K562 (cell line): Measurements from ENCODE around the gene SAMD14. TPM values are rescaled to one million over a fixed set of nuclear protein-coding genes. Genes with fewer than 3 reads are reported as not detected.

Experiments
- ASH1L ChIP-seq: fragments of 450-650 bp; IDR thresholded peaks from 2 replicates; pipeline ENCODE4 v1.6.1; 2018; ENCODE audit warnings: borderline replicate concordance, mild to moderate bottlenecking, low read depth; ENCODE audit not compliant: partially characterized antibody
- ELK1 ChIP-seq: sonication (generic); formaldehyde crosslinking; IDR thresholded peaks from 2 replicates; pipeline ENCODE4 v1.8.1; 2022; ENCODE audit warnings: missing genetic modification reagents
- HNRNPK ChIP-seq: fragments of 200-400 bp; formaldehyde crosslinking; IDR thresholded peaks from one replicate; pipeline ENCODE4 v1.6.1; 2018; ENCODE audit warnings: mild to moderate bottlenecking, low read depth, low read length; ENCODE audit not compliant: poor library complexity, severe bottlenecking
- LCOR ChIP-seq: sonication (generic); formaldehyde crosslinking; IDR thresholded peaks from 2 replicates; pipeline ENCODE4 v1.8.0; 2022; ENCODE audit warnings: mild to moderate bottlenecking, missing genetic modification reagents
- TARDBP ChIP-seq: fragments of 450-650 bp; IDR thresholded peaks from 2 replicates; pipeline ENCODE4 v1.6.1; 2016
- USF2 ChIP-seq: sonication (generic); formaldehyde crosslinking; IDR thresholded peaks from 2 replicates; pipeline ENCODE4 v1.5.0; 2020; ENCODE audit warnings: missing genetic modification reagents
- ZBTB40 ChIP-seq, 2 experiments: fragments of 450-650 bp in 1 of 2; sonication (generic) in 1 of 2; formaldehyde crosslinking in 1 of 2; IDR thresholded peaks; 2 replicates each; pipeline versions ENCODE4 v1.7.1 to v1.9.0; 2016 to 2022; ENCODE audit warnings: inconsistent platforms in 1 of 2, mild to moderate bottlenecking in 1 of 2, missing genetic modification reagents in 1 of 2
- ZFP30 ChIP-seq: fragments of 250-450 bp; sonication (Bioruptor Pico); IDR thresholded peaks from 2 replicates; pipeline ENCODE4 v1.8.0; 2022; ENCODE audit warnings: moderate library complexity, mild to moderate bottlenecking, inconsistent platforms, borderline replicate concordance
- ZKSCAN1 ChIP-seq: fragments of 150-350 bp; IDR thresholded peaks from 2 replicates; pipeline ENCODE4 v1.6.1; 2016; ENCODE audit warnings: low read depth, low read length
- ZNF253 ChIP-seq: fragments of 250-450 bp; sonication (Bioruptor Pico); conservative IDR thresholded peaks from 2 replicates; pipeline ENCODE4 v1.6.1; 2021; ENCODE audit warnings: mild to moderate bottlenecking
- ZNF277 ChIP-seq: fragments of 250-450 bp; sonication (Bioruptor Pico); IDR thresholded peaks from 2 replicates; pipeline ENCODE4 v1.8.0; 2022; ENCODE audit warnings: inconsistent platforms, mild to moderate bottlenecking, moderate library complexity, borderline replicate concordance
- polyA plus RNA-seq, 8 experiments: library from polyadenylated mRNA; depleted of rRNA in 4 of 8; stranded (reverse) in 5 of 8; unstranded in 3 of 8; fragments of >200 nt; fragmentation: Nextera tagmentation in 2 of 8; fragmentation: Illumina TruSeq in 1 of 8; extraction: Ambion mirVana in 2 of 8; extraction: Trizol in 1 of 8; gene quantifications; 2 replicates each; pipeline versions ENCODE4 v1.2.1 to v1.2.3, GENCODE V29; 2011 to 2014; ENCODE audit warnings: inconsistent platforms in 1 of 8, missing spikeins in 1 of 8
- total RNA-seq, 7 experiments: library from RNA; depleted of rRNA in 6 of 7; stranded (reverse); fragments of >200 nt in 6 of 7; fragmentation: Illumina TruSeq in 2 of 7; extraction: Trizol in 2 of 7; gene quantifications; 2 replicates each; pipeline versions ENCODE4 v1.2.1 to v1.2.3, GENCODE V29; 2011 to 2021; ENCODE audit warnings: low replicate concordance in 1 of 7

The SAMD14 gene
- total and polyA plus RNA-seq, 9 of the 15 experiments (the other 6 are each of a cell fraction or from before 2014, with no cell fraction given): 0.04 to 0.07 TPM; not detected in 7

- TF ChIP-seq ZBTB40 (IDR thresholded peaks at IDR 0.05) (no peak), ZBTB40 (CRISPR knock-in tag; IDR thresholded peaks at IDR 0.05) (no peak), ELK1 (CRISPR knock-in tag) (no peak), ASH1L (no peak), ZKSCAN1 (0 out of 2 replicates have a peak, but pooled peaks have one; percentile 36), ZFP30 (CRISPR knock-in tag) (no peak), HNRNPK (no peak), ZNF253 (no peak), ZNF277 (CRISPR knock-in tag) (no peak), LCOR (CRISPR knock-in tag) (no peak), TARDBP (no peak), USF2 (CRISPR knock-in tag) (no peak)
Measured at GRCh38 chr17:50139950-50140885, 10.3 kb upstream of the SAMD14 start (continued).
